ENCODE data around the gene RAD21L1. TPM values are rescaled to one million over a fixed set of nuclear protein-coding genes. Genes with fewer than 3 reads are reported as not detected.
A peak's percentile ranks its signal among the peaks of the same experiment; 100 is the strongest.

Gene RAD21L1
- total RNA-seq, 4 donors from 2014 or later = not detected

DNA sequence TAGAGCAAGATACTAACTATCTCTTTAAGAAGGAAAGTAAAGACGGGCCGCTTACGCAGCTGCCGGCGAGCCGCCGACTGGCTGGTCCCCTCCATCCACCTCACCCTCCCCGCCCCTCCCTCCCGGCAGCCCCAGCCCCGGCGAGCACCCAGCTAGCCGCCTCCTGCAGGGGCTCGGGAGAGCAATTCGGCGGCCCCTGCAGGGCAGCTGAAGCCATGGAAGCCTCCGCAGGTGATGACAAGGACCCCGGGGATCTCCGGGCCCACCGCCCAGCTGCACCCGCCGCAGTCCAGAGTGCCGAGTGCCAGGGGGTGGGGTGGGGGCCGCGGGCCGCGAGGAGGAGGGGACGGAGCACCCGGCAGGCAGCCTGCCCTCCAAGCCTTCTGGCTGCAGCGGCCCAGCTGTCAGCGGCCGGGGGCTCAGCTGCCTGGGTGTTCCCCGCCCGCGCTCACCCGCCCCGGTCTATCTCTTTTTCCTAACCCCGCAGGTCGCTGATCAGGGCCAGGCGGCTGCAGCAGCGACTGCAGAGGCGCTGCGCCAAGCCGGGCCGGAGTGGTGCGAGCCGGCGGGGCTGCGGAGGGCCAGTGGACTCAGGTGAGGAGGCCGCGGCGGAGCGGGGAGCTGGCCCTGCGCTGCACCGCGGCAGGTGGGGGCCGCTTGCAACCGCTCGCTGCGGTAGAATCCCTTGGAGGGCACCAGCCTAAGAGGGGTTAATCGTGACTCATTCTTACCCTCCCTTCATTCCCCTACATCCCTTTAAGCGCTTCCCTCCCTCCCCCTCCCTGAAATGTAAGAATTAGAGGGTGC is 40.5 kb downstream of the RAD21L1 start, which contains the start of gene SNPH:
Gene SNPH, plus strand, starts transcription at position 128 of the 807 bp plus-strand sequence. CDS start 29,946 bp downstream, outside the sequence.
- intact Hi-C loops (cut with DNase I) = no loop called here
- peak; percentile 93 for DNase-seq (ENCODE audit: extremely low spot score)
- Histone ChIP-seq H3K27ac (replicated peaks in 1 of 4) (peak within 1 kb of the TSS; percentile 73 to 82 (median 80)), H3K27me3 (no peaks in the 10 kb centered on the region), H3K4me1 (peaks cover 17 to 37% (median 24%) of the 10 kb centered on the region in 4 donors), H3K4me3 (peak within 1 kb of the TSS; percentile 63 to 96 (median 95)), H3K9me3 (no peaks in the 10 kb centered on the region), H3K36me3 (peaks cover 0 to 7% (median 0%) of the 10 kb centered on the region in 4 donors)
- TF ChIP-seq POLR2AphosphoS5 (IDR thresholded peaks at IDR 0.05) (peak; percentile 46 to 61), POLR2A (IDR thresholded peaks at IDR 0.05; ENCODE audit: low read depth) (no peak)
- 0% methylated on average over 21 of the region's 61 CpGs for WGBS

DNA sequence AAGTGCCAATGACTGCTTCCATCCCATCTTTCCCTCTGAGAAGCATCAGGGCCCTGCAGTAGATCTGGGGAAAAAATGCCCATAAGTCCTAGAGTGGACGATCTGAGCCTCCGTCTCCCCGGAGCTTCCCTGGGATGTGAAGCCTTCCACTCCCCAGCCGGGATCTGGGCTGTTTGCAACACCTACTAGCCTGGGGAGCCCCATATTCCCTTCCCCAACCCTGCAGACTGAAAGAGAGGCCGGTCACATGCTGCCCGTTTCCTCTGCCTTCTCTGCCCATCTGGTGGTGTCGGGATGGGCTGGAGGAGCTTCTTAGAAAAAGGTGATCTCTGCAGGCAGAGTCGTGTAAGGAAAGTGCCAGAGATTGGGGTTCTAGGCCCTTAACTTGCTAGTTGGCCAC is 41.3 kb downstream of the RAD21L1 start:
- H3K36me3 ChIP-seq = peaks cover 0 to 7% (median 0%) of the 10 kb centered on the region in 4 donors
- H3K27ac ChIP-seq (replicated peaks in 1 of 4) = peak overlapping the region; percentile 73 to 82 (median 80)
- 60% methylated on average over 8 of the region's 8 CpGs for whole genome bisulfite sequencing
- TF ChIP-seq EP300 (IDR thresholded peaks at IDR 0.05) = no peak
- TF ChIP-seq POLR2AphosphoS5 (IDR thresholded peaks at IDR 0.05) = no peak
- no peak for TF ChIP-seq CTCF (IDR thresholded peaks at IDR 0.05)
- TF ChIP-seq POLR2A (IDR thresholded peaks at IDR 0.05; ENCODE audit: low read depth) = no peak
- H3K4me1 ChIP-seq = peaks cover 17 to 37% (median 24%) of the 10 kb centered on the region in 4 donors
- H3K27me3 ChIP-seq = no peaks in the 10 kb centered on the region
- intact Hi-C loops (cut with DNase I) = no loop called here
- H3K4me3 ChIP-seq = peak overlapping the region; percentile 63 to 96 (median 95)
- no peak for DNase-seq (ENCODE audit: extremely low spot score)
- no peaks in the 10 kb centered on the region for H3K9me3 ChIP-seq

DNA sequence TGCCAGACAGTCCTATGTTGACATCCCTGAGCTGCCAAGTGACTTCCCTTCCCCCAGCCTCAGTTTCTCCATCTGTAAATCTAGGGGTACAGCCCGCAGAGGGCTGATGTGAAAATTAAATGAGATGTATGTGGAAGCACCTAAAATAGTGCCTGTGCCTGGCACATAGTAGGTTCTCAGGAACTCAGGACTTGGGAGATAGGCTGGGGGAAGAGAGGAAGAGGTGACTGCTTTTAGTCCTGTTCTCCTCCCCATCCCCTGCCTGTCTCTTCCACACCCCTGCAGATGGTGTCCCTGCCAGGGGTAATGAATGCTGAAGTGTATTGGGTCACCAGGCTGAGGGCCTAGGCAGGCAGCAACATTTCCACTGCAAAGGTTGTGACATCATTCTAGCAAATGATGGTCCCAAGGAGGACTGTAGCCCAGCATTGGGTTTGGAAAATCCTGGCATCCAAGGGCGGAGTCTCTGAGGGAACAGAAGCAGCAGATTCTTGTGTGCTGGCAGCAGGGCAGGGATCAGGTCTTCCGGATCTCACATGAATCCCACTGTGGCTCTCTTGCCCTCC is 42.0 kb downstream of the RAD21L1 start:
- WGBS = 96% methylated on average over 3 of the region's 3 CpGs
- TF ChIP-seq EP300 (IDR thresholded peaks at IDR 0.05) (no peak), CTCF (IDR thresholded peaks at IDR 0.05) (no peak), POLR2AphosphoS5 (IDR thresholded peaks at IDR 0.05) (no peak), POLR2A (IDR thresholded peaks at IDR 0.05; ENCODE audit: low read depth) (no peak)
- peaks cover 17 to 37% (median 26%) of the 10 kb centered on the region in 4 donors for H3K4me1 ChIP-seq
- H3K36me3 ChIP-seq = peaks cover 0 to 7% (median 0%) of the 10 kb centered on the region in 4 donors
- no peaks in the 10 kb centered on the region for H3K9me3 ChIP-seq
- no peaks in the 10 kb centered on the region for H3K27me3 ChIP-seq
- H3K27ac ChIP-seq (replicated peaks in 1 of 4) = no peak overlapping the region
- intact Hi-C loops (cut with DNase I) = no loop called here
- DNase-seq (ENCODE audit: extremely low spot score) = peak; percentile 77
- H3K4me3 ChIP-seq = no peak overlapping the region

- H3K4me1 ChIP-seq = peaks cover 17 to 37% (median 26%) of the 10 kb centered on the region in 4 donors
- intact Hi-C loops (cut with DNase I) = no loop called here
These were observed 43.4 kb downstream of the RAD21L1 start for GRCh38 chr20:1269235-1269634.

More at GRCh38 chr20:1269235-1269634, 43.4 kb downstream of the RAD21L1 start:
- no peaks in the 10 kb centered on the region for H3K27me3 ChIP-seq
- no peaks in the 10 kb centered on the region for H3K9me3 ChIP-seq
- no peak overlapping the region for H3K4me3 ChIP-seq
- peaks cover 0 to 7% (median 0%) of the 10 kb centered on the region in 4 donors for H3K36me3 ChIP-seq
- WGBS = 90% methylated on average over 8 of the region's 8 CpGs
- H3K27ac ChIP-seq (replicated peaks in 1 of 4) = no peak overlapping the region
- TF ChIP-seq CTCF (IDR thresholded peaks at IDR 0.05) (no peak), POLR2A (IDR thresholded peaks at IDR 0.05; ENCODE audit: low read depth) (no peak), EP300 (IDR thresholded peaks at IDR 0.05) (no peak), POLR2AphosphoS5 (IDR thresholded peaks at IDR 0.05) (no peak)
- peak; percentile 72 for DNase-seq (ENCODE audit: extremely low spot score)

Data from esophagus muscularis mucosa (tissue), 4 donors.